ENCODE results near the gene GRHL1. TPM values are rescaled to one million over a fixed set of nuclear protein-coding genes. Genes with fewer than 3 reads are reported as not detected.
A peak's percentile ranks its signal among the peaks of the same experiment; 100 is the strongest.

Gene GRHL1
- total RNA-seq, 1 experiment from 2014 or later, result 11.6 TPM

DNA sequence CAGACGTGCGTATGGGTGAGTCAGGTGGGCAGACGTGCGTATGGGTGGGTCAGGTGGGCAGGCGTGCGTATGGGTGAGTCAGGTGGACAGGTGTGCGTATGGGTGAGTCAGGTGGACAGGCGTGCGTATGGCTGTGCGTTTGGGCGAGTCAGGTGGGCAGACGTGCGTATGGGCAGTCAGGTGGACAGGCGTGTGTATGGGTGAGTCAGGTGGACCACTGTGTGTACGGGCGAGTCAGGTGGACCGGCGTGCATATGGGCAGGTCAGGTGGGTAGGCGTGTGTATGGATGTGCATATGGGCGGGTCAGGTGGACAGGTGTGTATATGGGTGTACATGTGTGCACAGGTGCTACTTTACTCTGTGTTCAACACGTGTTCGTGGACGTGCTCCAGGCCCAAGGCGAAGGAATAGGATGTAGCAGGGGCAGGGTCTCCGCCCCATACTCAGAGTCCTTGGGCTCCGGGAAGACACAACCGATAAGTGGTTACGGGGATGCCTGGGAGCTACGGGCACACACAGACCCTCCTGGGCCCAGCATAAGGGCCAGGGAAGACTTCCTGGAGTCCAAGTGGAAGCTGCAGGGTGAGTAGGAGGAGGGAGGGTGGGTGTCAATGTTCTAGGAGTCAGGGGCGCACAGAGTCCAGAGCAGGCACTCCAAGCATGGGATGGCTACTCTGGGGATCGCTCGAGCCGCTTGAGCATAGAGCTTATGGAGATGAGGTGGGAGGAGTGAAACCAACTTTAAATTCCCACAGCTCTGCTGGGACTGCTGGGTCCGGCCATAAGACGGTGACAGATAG, 64.7 kb downstream of the GRHL1 start:
- no peak overlapping the region for H3K27ac Mint-ChIP-seq (ENCODE audit: unreplicated experiment)
- Histone ChIP-seq H3K4me1 (no peaks in the 10 kb centered on the region), H3K4me3 (ENCODE audit: low read depth, low read length) (no peak overlapping the region), H3K9me3 (no peaks in the 10 kb centered on the region), H3K27me3 (replicated peaks; ENCODE audit: control insufficient read depth, insufficient read depth, low read length) (no peaks in the 10 kb centered on the region), H3K36me3 (ENCODE audit: control insufficient read depth, insufficient read depth, low read length) (no peaks in the 10 kb centered on the region)
- no peaks in the 10 kb centered on the region for H3K36me3 Mint-ChIP-seq (ENCODE audit: insufficient read depth, unreplicated experiment)
- ChIA-PET CTCF (interaction anchor here (0.6 to 1.3 kb wide), 2 partner anchors 31 to 32 kb away, joined by 3 to 5 read pairs; no protein-coding TSS in a partner anchor), POLR2A (no interaction called here)
- DNase-seq, result peak in 1 of 2 experiments; percentile 32
- no peaks in the 10 kb centered on the region for H3K27me3 Mint-ChIP-seq (ENCODE audit: insufficient read depth, unreplicated experiment)
- H3K9me3 Mint-ChIP-seq (ENCODE audit: unreplicated experiment), result no peaks in the 10 kb centered on the region
- H3K4me3 Mint-ChIP-seq (ENCODE audit: unreplicated experiment), result no peak overlapping the region
- BruUV-seq (replicated peaks), result no TSS peak
- intact Hi-C loops (cut with micrococcal nuclease; ENCODE audit: unreplicated experiment), result no loop called here
- H3K4me1 Mint-ChIP-seq (ENCODE audit: low read depth, unreplicated experiment), result no peaks in the 10 kb centered on the region
- TF ChIP-seq, protein P1, sequence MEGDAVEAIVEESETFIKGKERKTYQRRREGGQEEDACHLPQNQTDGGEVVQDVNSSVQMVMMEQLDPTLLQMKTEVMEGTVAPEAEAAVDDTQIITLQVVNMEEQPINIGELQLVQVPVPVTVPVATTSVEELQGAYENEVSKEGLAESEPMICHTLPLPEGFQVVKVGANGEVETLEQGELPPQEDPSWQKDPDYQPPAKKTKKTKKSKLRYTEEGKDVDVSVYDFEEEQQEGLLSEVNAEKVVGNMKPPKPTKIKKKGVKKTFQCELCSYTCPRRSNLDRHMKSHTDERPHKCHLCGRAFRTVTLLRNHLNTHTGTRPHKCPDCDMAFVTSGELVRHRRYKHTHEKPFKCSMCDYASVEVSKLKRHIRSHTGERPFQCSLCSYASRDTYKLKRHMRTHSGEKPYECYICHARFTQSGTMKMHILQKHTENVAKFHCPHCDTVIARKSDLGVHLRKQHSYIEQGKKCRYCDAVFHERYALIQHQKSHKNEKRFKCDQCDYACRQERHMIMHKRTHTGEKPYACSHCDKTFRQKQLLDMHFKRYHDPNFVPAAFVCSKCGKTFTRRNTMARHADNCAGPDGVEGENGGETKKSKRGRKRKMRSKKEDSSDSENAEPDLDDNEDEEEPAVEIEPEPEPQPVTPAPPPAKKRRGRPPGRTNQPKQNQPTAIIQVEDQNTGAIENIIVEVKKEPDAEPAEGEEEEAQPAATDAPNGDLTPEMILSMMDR (IDR thresholded peaks at IDR 0.05; ENCODE audit: insufficient read depth in 1 of 2, low read depth in 1 of 2, low read length in 1 of 2, severe bottlenecking in 1 of 2, unreplicated experiment in 1 of 2), result no peak

DNA sequence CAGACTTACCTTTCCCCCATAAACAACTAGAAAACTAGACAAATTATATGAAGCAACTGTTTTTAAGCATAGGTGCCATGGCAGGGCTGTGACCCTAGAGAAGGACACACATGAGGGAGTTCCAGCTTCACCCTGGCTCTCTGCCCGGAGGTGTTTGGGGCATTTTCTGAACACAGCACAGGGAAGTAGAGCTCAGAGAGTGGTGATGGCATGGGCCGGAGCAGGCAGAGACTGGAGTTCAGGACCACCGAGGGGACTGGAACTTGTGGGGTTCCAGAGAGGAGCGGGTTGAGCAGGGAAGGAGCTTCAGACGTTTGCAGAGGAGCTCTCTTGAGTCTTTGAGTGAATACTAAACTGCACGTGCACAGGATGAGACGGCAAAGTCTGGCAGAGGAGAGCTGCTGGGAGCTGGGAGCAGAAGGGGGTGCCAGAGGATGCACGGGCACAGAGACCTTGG, 65.3 kb downstream of the GRHL1 start:
- no peak overlapping the region for H3K4me3 Mint-ChIP-seq (ENCODE audit: unreplicated experiment)
- TF ChIP-seq, protein P1 (IDR thresholded peaks at IDR 0.05; ENCODE audit: insufficient read depth in 1 of 2, low read depth in 1 of 2, low read length in 1 of 2, severe bottlenecking in 1 of 2, unreplicated experiment in 1 of 2), result no peak
- POLR2A ChIA-PET, result interaction anchor here (0.6 kb wide), 1 partner anchor 117 kb away, joined by 6 read pairs; no protein-coding TSS in a partner anchor
- Histone ChIP-seq H3K4me1 (no peaks in the 10 kb centered on the region), H3K27me3 (replicated peaks; ENCODE audit: control insufficient read depth, insufficient read depth, low read length) (no peaks in the 10 kb centered on the region), H3K36me3 (ENCODE audit: control insufficient read depth, insufficient read depth, low read length) (no peaks in the 10 kb centered on the region), H3K4me3 (ENCODE audit: low read depth, low read length) (no peak overlapping the region), H3K9me3 (no peaks in the 10 kb centered on the region)
- H3K27me3 Mint-ChIP-seq (ENCODE audit: insufficient read depth, unreplicated experiment), result no peaks in the 10 kb centered on the region
- DNase-seq, result peak in 1 of 2 experiments; percentile 14
- CTCF ChIA-PET, result interaction anchor here (0.6 to 1.3 kb wide), 2 partner anchors 32 to 33 kb away, joined by 3 to 5 read pairs; no protein-coding TSS in a partner anchor
- H3K4me1 Mint-ChIP-seq (ENCODE audit: low read depth, unreplicated experiment), result no peaks in the 10 kb centered on the region
- intact Hi-C loops (cut with micrococcal nuclease; ENCODE audit: unreplicated experiment), result no loop called here
- BruUV-seq (replicated peaks), result no TSS peak
- H3K27ac Mint-ChIP-seq (ENCODE audit: unreplicated experiment), result no peak overlapping the region
- no peaks in the 10 kb centered on the region for H3K36me3 Mint-ChIP-seq (ENCODE audit: insufficient read depth, unreplicated experiment)
- no peaks in the 10 kb centered on the region for H3K9me3 Mint-ChIP-seq (ENCODE audit: unreplicated experiment)

DNA sequence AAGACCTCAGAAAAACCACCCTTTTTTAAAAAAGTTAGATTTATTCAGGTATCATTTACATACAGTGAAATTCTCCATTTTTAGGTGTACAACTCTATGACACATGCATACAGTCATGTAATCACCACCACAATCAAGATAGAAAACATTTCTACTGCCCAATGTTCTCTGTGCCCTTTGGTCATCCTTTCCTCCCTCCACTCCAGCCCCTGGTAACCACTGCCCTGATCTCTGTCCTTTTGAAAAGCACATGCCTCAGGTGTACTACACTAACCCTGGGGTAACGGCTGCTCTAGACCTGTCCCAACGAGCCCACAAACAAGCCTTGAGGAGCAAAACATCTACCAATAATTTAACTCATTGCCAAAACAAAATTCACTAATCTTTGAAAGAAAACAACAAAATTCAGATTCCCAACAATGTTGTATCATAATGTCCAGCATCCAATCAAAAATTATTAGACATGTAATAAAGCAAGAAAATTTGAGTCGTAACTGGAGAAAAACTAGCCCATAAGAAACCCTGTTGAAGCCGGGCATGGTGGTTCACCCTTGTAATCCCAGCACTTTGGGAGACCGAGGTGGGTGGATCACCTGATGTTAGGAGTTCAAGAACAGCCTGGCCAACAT, 65.9 kb downstream of the GRHL1 start:
- no peaks in the 10 kb centered on the region for H3K27me3 ChIP-seq (replicated peaks; ENCODE audit: control insufficient read depth, insufficient read depth, low read length)
- BruUV-seq (replicated peaks), result no TSS peak
- no peak overlapping the region for H3K27ac Mint-ChIP-seq (ENCODE audit: unreplicated experiment)
- ChIA-PET CTCF (interaction anchor here (0.7 to 1.3 kb wide), 2 partner anchors 33 to 484 kb away, joined by 3 read pairs; no protein-coding TSS in a partner anchor), POLR2A (interaction anchor here (0.6 kb wide), 1 partner anchor 116 kb away, joined by 6 read pairs; no protein-coding TSS in a partner anchor)
- H3K4me1 ChIP-seq, result no peaks in the 10 kb centered on the region
- H3K4me1 Mint-ChIP-seq (ENCODE audit: low read depth, unreplicated experiment), result no peaks in the 10 kb centered on the region
- H3K4me3 ChIP-seq (ENCODE audit: low read depth, low read length), result no peak overlapping the region
- TF ChIP-seq, protein P1 (IDR thresholded peaks at IDR 0.05; ENCODE audit: insufficient read depth in 1 of 2, low read depth in 1 of 2, low read length in 1 of 2, severe bottlenecking in 1 of 2, unreplicated experiment in 1 of 2), result no peak
- intact Hi-C loops (cut with micrococcal nuclease; ENCODE audit: unreplicated experiment), result no loop called here
- no peak overlapping the region for H3K4me3 Mint-ChIP-seq (ENCODE audit: unreplicated experiment)
- H3K36me3 Mint-ChIP-seq (ENCODE audit: insufficient read depth, unreplicated experiment), result no peaks in the 10 kb centered on the region
- no peak for DNase-seq
- H3K9me3 Mint-ChIP-seq (ENCODE audit: unreplicated experiment), result no peaks in the 10 kb centered on the region
- no peaks in the 10 kb centered on the region for H3K27me3 Mint-ChIP-seq (ENCODE audit: insufficient read depth, unreplicated experiment)
- no peaks in the 10 kb centered on the region for H3K9me3 ChIP-seq
- H3K36me3 ChIP-seq (ENCODE audit: control insufficient read depth, insufficient read depth, low read length), result no peaks in the 10 kb centered on the region

Data from Caco-2 (cell line).